GM12872 (cell line): ENCODE results near the gene PPFIA2.

Experiments used
- TF ChIP-seq, protein P1 (sequence below): IDR thresholded peaks from 3 replicates; pipeline ENCODE4 v1.5.1; 2011; ENCODE audit warnings: low read depth, mild to moderate bottlenecking, low read length, moderate library complexity; ENCODE audit not compliant: insufficient read depth

Gene PPFIA2

DNA sequence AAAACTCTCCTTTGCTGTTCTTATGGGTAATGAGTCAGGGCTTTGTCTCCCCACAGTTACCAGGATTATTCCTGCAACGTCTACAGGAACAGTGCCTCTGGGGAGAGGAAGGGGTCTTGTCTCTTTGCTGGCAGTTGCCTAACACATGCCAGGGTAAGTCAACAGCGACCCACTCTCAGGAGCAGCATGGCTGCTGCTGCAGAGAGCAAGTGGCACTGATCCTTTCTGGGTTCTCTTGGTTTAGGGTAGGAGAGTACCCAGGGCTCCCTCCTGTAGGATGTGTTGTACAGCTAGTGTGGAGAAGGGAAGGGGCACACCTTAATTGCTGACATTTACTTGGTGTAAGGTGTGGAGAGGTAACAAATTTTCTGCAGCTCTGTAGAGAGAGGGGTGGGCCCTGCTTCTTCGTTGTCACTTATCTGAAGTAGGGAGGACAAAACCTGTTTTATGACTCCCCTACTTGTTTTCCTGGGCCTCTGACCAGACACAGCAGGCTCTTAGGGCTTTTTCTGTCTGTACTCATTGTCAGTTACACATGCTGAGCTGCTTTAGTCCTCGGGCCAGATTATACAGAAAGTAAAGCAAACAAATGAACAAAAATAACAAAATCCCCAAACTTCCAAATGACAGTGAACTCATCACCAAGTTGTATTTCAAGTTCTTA lies 513.1 kb downstream of the PPFIA2 start:
- TF ChIP-seq, protein P1, sequence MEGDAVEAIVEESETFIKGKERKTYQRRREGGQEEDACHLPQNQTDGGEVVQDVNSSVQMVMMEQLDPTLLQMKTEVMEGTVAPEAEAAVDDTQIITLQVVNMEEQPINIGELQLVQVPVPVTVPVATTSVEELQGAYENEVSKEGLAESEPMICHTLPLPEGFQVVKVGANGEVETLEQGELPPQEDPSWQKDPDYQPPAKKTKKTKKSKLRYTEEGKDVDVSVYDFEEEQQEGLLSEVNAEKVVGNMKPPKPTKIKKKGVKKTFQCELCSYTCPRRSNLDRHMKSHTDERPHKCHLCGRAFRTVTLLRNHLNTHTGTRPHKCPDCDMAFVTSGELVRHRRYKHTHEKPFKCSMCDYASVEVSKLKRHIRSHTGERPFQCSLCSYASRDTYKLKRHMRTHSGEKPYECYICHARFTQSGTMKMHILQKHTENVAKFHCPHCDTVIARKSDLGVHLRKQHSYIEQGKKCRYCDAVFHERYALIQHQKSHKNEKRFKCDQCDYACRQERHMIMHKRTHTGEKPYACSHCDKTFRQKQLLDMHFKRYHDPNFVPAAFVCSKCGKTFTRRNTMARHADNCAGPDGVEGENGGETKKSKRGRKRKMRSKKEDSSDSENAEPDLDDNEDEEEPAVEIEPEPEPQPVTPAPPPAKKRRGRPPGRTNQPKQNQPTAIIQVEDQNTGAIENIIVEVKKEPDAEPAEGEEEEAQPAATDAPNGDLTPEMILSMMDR = no peak

DNA sequence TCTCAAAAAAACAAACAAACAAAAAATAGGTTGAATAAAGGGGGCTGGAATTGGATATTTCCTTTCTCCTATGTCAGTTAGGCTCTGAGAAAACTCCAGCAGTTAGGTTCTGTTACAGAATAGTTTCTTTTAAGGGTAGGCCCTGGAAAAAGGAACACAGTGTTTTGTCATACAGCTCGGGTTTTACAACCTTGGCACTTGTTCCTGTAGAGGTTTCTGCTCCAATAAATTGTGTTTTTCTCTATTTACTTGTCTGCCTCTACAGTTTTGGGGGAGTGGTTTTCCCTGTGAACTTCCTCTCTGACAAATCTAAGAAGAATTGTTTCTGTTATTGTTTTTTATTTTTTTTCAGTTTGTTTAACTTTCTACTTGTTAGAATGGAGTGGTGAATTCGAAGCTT lies 513.7 kb downstream of the PPFIA2 start:
- TF ChIP-seq, protein P1 = no peak

DNA sequence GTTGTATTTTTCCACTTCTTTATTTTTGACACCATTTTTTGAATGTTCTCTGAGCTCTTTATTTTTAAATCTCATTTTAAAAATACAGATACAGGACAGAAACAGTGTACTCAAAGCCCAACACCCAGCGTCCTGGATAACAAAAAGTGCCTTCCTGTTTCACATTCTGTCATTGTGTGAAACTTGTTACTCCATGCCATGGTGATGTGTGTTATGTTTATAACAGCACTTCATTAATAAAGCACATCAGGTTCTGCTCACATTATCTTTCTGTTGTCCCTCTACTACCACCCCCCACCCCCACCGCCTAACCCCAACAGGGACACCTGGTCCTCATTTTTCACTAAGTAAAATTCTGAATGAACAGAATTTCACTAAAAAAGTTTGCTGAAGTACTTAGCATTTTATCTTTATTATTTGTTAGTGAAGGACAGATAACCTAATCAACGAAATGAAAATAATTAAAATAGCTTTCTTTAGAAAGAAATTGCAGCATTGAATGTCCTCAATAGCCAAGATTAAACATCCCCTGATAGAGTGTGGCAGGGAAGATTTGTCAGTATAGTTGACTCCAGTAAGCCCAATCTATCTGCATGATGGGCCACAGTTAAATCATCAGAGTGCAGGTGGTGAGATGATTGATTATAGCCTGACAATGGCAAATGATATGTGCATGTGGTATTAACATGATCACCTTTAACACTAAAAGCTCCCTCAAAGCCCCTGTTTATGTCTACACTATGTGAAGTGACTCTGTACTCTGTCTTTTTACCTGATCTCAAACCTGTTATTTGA lies 527.4 kb downstream of the PPFIA2 start:
- TF ChIP-seq, protein P1 = no peak

DNA sequence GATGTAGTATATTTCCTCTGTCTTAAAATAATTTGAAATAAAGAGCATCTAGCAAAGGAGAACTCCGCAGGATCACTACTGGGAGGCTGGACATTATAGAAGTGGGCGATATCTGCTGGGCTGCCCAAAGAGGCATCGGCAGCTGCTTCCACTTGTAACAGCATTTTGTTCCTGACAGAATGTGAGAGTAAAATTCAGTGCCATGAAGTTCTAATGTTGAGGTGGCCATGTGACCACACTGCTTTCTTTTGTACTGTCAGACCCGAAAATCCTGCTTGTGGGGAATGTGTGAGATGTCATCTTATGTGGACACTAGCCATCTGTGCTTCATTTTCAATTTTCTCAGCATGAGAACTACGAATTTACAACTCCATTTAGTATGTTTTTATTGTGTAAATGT lies 529.4 kb downstream of the PPFIA2 start:
- TF ChIP-seq, protein P1 = no peak

DNA sequence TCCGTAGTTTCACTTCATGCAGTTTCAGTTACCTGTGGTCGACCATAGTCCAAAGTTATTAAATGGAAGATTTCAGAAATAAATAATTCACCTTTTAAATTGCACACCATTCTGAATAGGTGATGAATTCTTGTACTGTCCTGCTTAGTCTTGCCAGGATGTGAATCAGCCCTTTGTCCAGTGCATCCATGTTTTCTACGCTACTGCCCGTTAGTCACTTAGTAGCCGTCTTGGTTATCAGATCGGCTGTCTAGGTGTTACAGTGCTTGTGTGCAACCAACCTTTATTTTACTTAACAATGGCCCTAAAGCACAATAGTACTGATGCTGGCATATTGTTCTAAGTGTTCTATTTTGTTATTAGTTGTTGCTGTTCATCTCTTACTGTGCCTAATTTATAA lies 534.5 kb downstream of the PPFIA2 start:
- TF ChIP-seq, protein P1 = no peak

DNA sequence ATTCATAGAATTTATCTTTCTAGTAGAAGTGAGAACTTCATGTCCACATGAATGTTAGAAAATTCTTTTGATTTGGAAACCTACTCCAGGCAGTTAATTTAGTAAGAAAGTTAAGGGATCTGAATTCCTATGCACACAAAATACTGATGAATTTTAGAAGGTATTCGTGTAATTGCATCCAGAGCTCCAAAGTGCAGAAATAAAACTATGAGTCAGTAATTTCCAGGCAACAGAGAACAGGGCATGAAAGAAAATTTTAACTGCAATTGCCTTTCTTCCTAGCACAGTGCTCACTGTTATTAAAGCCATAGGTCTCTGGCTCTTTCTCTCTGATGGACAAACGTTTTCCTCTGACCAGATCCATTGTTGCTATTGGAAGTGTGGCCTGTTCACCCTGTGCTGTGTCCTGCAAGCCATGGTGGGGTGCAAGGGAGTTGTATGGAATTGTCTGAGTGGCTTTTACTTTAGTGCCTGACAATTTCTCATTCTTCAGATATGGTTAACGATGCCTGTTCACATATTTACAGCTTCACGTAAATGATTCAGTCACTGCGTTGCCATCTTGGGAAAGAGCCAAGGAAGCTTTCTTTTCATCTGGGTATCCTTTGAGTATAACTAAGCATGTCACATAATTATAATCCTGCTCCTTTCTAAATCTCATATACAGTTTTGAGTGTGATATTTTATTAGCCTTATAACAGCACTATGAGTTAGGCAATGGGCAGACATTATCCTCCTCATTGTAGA lies 536.1 kb downstream of the PPFIA2 start:
- TF ChIP-seq, protein P1 = no peak

DNA sequence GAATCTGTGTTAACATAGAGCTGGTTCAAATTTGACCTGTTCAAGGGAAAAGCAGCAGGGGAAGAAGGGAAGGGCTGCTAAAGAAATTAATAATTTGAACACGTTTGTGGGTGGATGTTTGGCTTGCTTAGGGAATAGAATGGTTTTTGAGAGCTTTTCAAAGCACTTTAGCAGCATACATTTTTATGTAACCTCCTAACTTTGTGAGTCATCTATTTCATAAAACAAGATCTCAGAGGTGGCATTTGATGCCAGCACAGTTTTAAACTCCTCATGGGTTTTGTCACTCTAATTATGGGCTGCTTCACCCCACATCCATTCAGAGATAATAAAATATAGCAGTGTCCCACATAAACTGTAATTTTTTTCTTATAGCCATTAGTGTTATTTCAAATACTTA lies 537.5 kb downstream of the PPFIA2 start:
- TF ChIP-seq, protein P1 = no peak
